Erythroblast (primary cell): ENCODE data around the gene IDS.
"Not testable (repeated sequence)": the region's sequence is repeated elsewhere in the genome, so short reads cannot be mapped to it uniquely, and the experiment has no call there.

Source experiments
- GATA1 ChIP-seq: IDR thresholded peaks from 2 replicates; pipeline ENCODE4 v1.6.1; 2011; ENCODE audit warnings: low read depth, mild to moderate bottlenecking, control low read depth, low read length, moderate library complexity
- POLR2A ChIP-seq: IDR thresholded peaks from 2 replicates; pipeline ENCODE4 v1.6.1; 2011; ENCODE audit warnings: mild to moderate bottlenecking, low read length

DNA sequence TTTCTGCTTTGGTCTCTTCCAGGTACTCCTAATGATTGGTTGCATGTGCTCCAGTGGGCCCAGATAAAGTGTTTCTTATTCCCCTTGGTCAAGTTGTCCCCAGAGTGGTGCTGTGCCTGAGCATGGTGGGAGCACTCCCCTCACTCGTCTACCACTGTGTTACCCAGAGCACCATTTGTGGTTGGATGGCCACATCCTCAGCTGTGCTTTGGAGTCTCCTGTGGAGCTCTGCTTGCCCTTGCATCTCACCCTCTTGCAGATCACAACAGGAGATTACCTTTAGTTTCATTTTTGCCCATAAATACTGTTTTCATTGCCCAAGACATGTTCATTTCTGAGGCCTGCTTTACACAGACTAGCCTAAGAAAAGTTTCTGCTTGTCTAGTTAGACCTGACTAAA, 45.3 kb upstream of the IDS start:
- not testable (repeated sequence) for TF ChIP-seq POLR2A, GATA1
